Measurements from ENCODE around the gene SMYD1.

SMYD1 gene

GRCh38 chr2:88161446-88162244, 94.0 kb downstream of the SMYD1 start:
- Histone ChIP-seq H3K27ac (ENCODE audit: low read length) (no peak overlapping the region), H3K9me3 (ENCODE audit: control insufficient read depth, low read depth, low read length) (no peaks in the 10 kb centered on the region), H3K27me3 (ENCODE audit: control insufficient read depth, insufficient read depth, low read length) (no peaks in the 10 kb centered on the region), H3K36me3 (ENCODE audit: control insufficient read depth, low read depth, low read length) (no peaks in the 10 kb centered on the region), H3K9ac (ENCODE audit: low read length) (no peak overlapping the region), H3K4me1 (ENCODE audit: control insufficient read depth, low read depth, low read length) (no peaks in the 10 kb centered on the region), H3K4me3 (ENCODE audit: low read length) (no peak overlapping the region)

All from iPS-18a (cell line).